AG04449 (cell line): ENCODE data around the gene FDPS.
"Not testable (repeated sequence)": the region's sequence is repeated elsewhere in the genome, so short reads cannot be mapped to it uniquely, and the experiment has no call there.

Experiments
- CTCF ChIA-PET: fragments of 350-600 bp; formaldehyde crosslinking; extraction: SDS; loops from one replicate; lab custom pipeline; 2021; ENCODE audit warnings: antibody characterized with exemption; lab: Yijun Ruan, JAX
- POLR2A ChIA-PET: fragments of 400-600, 350-600 bp; formaldehyde crosslinking; extraction: SDS; loops from one replicate; lab custom pipeline; 2020; ENCODE audit warnings: antibody characterized with exemption, inconsistent platforms; lab: Yijun Ruan, JAX
- DNase-seq: peaks from one replicate; pipeline ENCODE4 v3.0.0-alpha.2; 2010; ENCODE audit warnings: low read depth, low spot score
- H3K4me3 ChIP-seq: 2 replicates; pipeline ENCODE4 v1.5.1; 2011; ENCODE audit warnings: low read depth, mild to moderate bottlenecking, control low read depth, low read length
- CTCF ChIP-seq: IDR thresholded peaks from one replicate; pipeline ENCODE4 v1.5.1; 2011; ENCODE audit warnings: mild to moderate bottlenecking, moderate library complexity, low read length, control low read depth, inconsistent platforms; ENCODE audit not compliant: insufficient read depth; ENCODE audit errors: missing control alignments

Gene FDPS

GRCh38 chr1:155282488-155283091, 26.1 kb upstream of the FDPS start:
- no peak for TF ChIP-seq CTCF
- no peak overlapping the region for H3K4me3 ChIP-seq
- ChIA-PET CTCF (interaction anchor here (1.3 kb wide), 1 partner anchor 32 kb away, joined by 5 read pairs; no protein-coding TSS in a partner anchor), POLR2A (no interaction called here)
- no peak for DNase-seq

- no peak for DNase-seq
- no peak for TF ChIP-seq CTCF
- H3K4me3 ChIP-seq = no peak overlapping the region
- ChIA-PET CTCF (interaction anchor here (0.8 kb wide), 1 partner anchor 289 kb away, joined by 3 read pairs; no protein-coding TSS in a partner anchor), POLR2A (no interaction called here)
Measured at GRCh38 chr1:155284476-155284875, 24.2 kb upstream of the FDPS start.

- no peak for DNase-seq
- ChIA-PET POLR2A (no interaction called here), CTCF (interaction anchor here (0.9 to 1.6 kb wide), 2 partner anchors 8 to 34 kb away, joined by 4 read pairs; partner anchors contain the start of gene HCN3)
- H3K4me3 ChIP-seq = no peak overlapping the region
- TF ChIP-seq CTCF = no peak
Measured at GRCh38 chr1:155285063-155285462, 23.6 kb upstream of the FDPS start.

- no peak for TF ChIP-seq CTCF
- DNase-seq = no peak
- ChIA-PET POLR2A (no interaction called here), CTCF (interaction anchor here (0.9 to 1.6 kb wide), 3 partner anchors 9 to 35 kb away, joined by 3 to 4 read pairs (median 4); partner anchors contain the start of gene HCN3)
- H3K4me3 ChIP-seq = no peak overlapping the region
Measured at GRCh38 chr1:155285631-155286044, 23.0 kb upstream of the FDPS start.

GRCh38 chr1:155286544-155286943, 22.1 kb upstream of the FDPS start:
- ChIA-PET POLR2A (no interaction called here), CTCF (interaction anchor here (1.5 to 1.6 kb wide), 2 partner anchors 10 to 21 kb away, joined by 3 to 4 read pairs; partner anchors contain the start of gene HCN3)
- DNase-seq = no peak
- H3K4me3 ChIP-seq = no peak overlapping the region
- TF ChIP-seq CTCF = no peak

- no peak for TF ChIP-seq CTCF
- ChIA-PET CTCF (no interaction called here), POLR2A (no interaction called here)
- DNase-seq = no peak
- no peak overlapping the region for H3K4me3 ChIP-seq
Measured at GRCh38 chr1:155287987-155288543, 20.6 kb upstream of the FDPS start.

- CTCF ChIA-PET = interaction anchor here (3.3 kb wide), 1 partner anchor 12 kb away, joined by 14 read pairs; no protein-coding TSS in a partner anchor
- H3K4me3 ChIP-seq, POLR2A ChIA-PET, DNase-seq: not testable (repeated sequence)
Measured at GRCh38 chr1:155291006-155291405, 17.7 kb upstream of the FDPS start.
